WERI-Rb-1 (cell line): Measurements from ENCODE around the gene SLC24A5.

Experiments
- DNase-seq: peaks from one replicate; pipeline ENCODE4 v3.0.0-alpha.2; 2020
- H3K27ac ChIP-seq: fragments of 250-450 bp; sonication (Bioruptor Pico); 2 replicates; pipeline ENCODE4 v1.5.1; 2020; ENCODE audit warnings: mild to moderate bottlenecking, moderate library complexity
- H3K27me3 ChIP-seq: fragments of 250-450 bp; sonication (Bioruptor Pico); 2 replicates; pipeline ENCODE4 v1.5.1; 2021; ENCODE audit warnings: mild to moderate bottlenecking, low read depth, moderate library complexity; ENCODE audit not compliant: insufficient read depth, severe bottlenecking
- H3K36me3 ChIP-seq: fragments of 250-450 bp; sonication (Bioruptor Pico); 2 replicates; pipeline ENCODE4 v1.5.1; 2020; ENCODE audit warnings: mild to moderate bottlenecking, moderate library complexity
- H3K4me3 ChIP-seq: 2 replicates; pipeline ENCODE4 v1.5.1; 2011; ENCODE audit warnings: low read depth, mild to moderate bottlenecking, control low read depth, low read length
- H3K9me3 ChIP-seq: fragments of 250-450 bp; sonication (Bioruptor Pico); 2 replicates; pipeline ENCODE4 v1.5.1; 2021; ENCODE audit warnings: mild to moderate bottlenecking, moderate library complexity; ENCODE audit not compliant: severe bottlenecking
- CTCF ChIP-seq: IDR thresholded peaks from 2 replicates; pipeline ENCODE4 v1.5.1; 2011; ENCODE audit warnings: low read depth, mild to moderate bottlenecking, control low read depth, inconsistent platforms, low read length

The SLC24A5 gene

GRCh38 chr15:48084759-48085590 is 35.8 kb upstream of the SLC24A5 start:
- H3K9me3 ChIP-seq = peaks cover 10% of the 10 kb centered on the region
- peak; percentile 67 for TF ChIP-seq CTCF
- H3K27me3 ChIP-seq = no peaks in the 10 kb centered on the region
- H3K36me3 ChIP-seq = no peaks in the 10 kb centered on the region
- DNase-seq = peak; percentile 50
- no peak overlapping the region for H3K4me3 ChIP-seq
- H3K27ac ChIP-seq = no peak overlapping the region

- Histone ChIP-seq H3K27ac (no peak overlapping the region), H3K27me3 (no peaks in the 10 kb centered on the region), H3K36me3 (no peaks in the 10 kb centered on the region), H3K4me3 (no peak overlapping the region), H3K9me3 (peaks cover 10% of the 10 kb centered on the region)
- no peak for DNase-seq
- TF ChIP-seq CTCF = no peak
Measured at GRCh38 chr15:48085591-48085930, 35.2 kb upstream of the SLC24A5 start.

GRCh38 chr15:48086133-48086532 is 34.7 kb upstream of the SLC24A5 start:
- Histone ChIP-seq H3K9me3 (peaks cover 10% of the 10 kb centered on the region), H3K4me3 (no peak overlapping the region), H3K36me3 (no peaks in the 10 kb centered on the region), H3K27me3 (no peaks in the 10 kb centered on the region), H3K27ac (no peak overlapping the region)
- DNase-seq = no peak
- no peak for TF ChIP-seq CTCF

- no peaks in the 10 kb centered on the region for H3K27me3 ChIP-seq
- no peaks in the 10 kb centered on the region for H3K36me3 ChIP-seq
- peaks cover 10% of the 10 kb centered on the region for H3K9me3 ChIP-seq
- H3K4me3 ChIP-seq = no peak overlapping the region
- H3K27ac ChIP-seq = no peak overlapping the region
- DNase-seq = no peak
- no peak for TF ChIP-seq CTCF
Measured at GRCh38 chr15:48086576-48086975, 34.2 kb upstream of the SLC24A5 start.

GRCh38 chr15:48087844-48088243 is 32.9 kb upstream of the SLC24A5 start:
- no peak for DNase-seq
- TF ChIP-seq CTCF = no peak
- Histone ChIP-seq H3K36me3 (no peaks in the 10 kb centered on the region), H3K27me3 (no peaks in the 10 kb centered on the region), H3K9me3 (peaks cover 10% of the 10 kb centered on the region), H3K4me3 (no peak overlapping the region), H3K27ac (no peak overlapping the region)

- no peak overlapping the region for H3K4me3 ChIP-seq
- TF ChIP-seq CTCF = no peak
- H3K27ac ChIP-seq = no peak overlapping the region; the same call in 1 of the 2 replicates
- no peak for DNase-seq
- no peaks in the 10 kb centered on the region for H3K27me3 ChIP-seq
- peaks cover 10% of the 10 kb centered on the region for H3K9me3 ChIP-seq
- H3K36me3 ChIP-seq = no peaks in the 10 kb centered on the region
Measured at GRCh38 chr15:48089702-48090101, 31.1 kb upstream of the SLC24A5 start.
